Liver (tissue), 9 donors: Measurements from ENCODE around the gene PRND. TPM values are rescaled to one million over a fixed set of nuclear protein-coding genes. Genes with fewer than 3 reads are reported as not detected.
A peak's percentile ranks its signal among the peaks of the same experiment; 100 is the strongest.

Experiments used
- DNase-seq: peaks from one replicate; pipeline ENCODE4 v3.0.0-alpha.2; 2017; ENCODE audit warnings: low spot score
- H3K27ac ChIP-seq, 2 donors: one replicate each; pipeline ENCODE4 v1.7.0; 2013; ENCODE audit warnings: inconsistent platforms in 2 of 2, low read length in 2 of 2, control low read depth in 1 of 2, low read depth in 1 of 2, mild to moderate bottlenecking in 1 of 2
- H3K27me3 ChIP-seq, 4 donors: one replicate each; pipeline versions ENCODE4 v1.6.1 to v1.7.0; 2013; ENCODE audit warnings: low read length in 3 of 4, inconsistent platforms in 1 of 4, mild to moderate bottlenecking in 1 of 4, moderate library complexity in 1 of 4; ENCODE audit not compliant: control insufficient read depth in 4 of 4, insufficient read depth in 4 of 4
- H3K36me3 ChIP-seq, 4 donors: one replicate each; pipeline versions ENCODE4 v1.6.1 to v1.7.0; 2013; ENCODE audit warnings: low read length in 3 of 4, mild to moderate bottlenecking in 3 of 4, low read depth in 1 of 4, moderate library complexity in 1 of 4; ENCODE audit not compliant: control insufficient read depth in 4 of 4, insufficient read depth in 3 of 4
- H3K4me1 ChIP-seq, 4 donors: one replicate each; pipeline versions ENCODE4 v1.6.1 to v1.7.0; 2013; ENCODE audit warnings: low read length in 3 of 4, mild to moderate bottlenecking in 3 of 4, moderate library complexity in 1 of 4; ENCODE audit not compliant: control insufficient read depth in 4 of 4, insufficient read depth in 4 of 4
- H3K4me3 ChIP-seq, 3 donors: one replicate each; pipeline versions ENCODE4 v1.6.1 to v1.7.0; 2013; ENCODE audit warnings: low read length in 3 of 3, control low read depth in 1 of 3, low read depth in 1 of 3, mild to moderate bottlenecking in 1 of 3
- H3K9ac ChIP-seq, 2 donors: one replicate each; pipeline ENCODE4 v1.7.0; 2013; ENCODE audit warnings: low read length in 2 of 2, mild to moderate bottlenecking in 2 of 2, moderate library complexity in 2 of 2, control low read depth in 1 of 2, low read depth in 1 of 2
- H3K9me3 ChIP-seq, 4 donors: one replicate each; pipeline versions ENCODE4 v1.6.1 to v1.7.0; 2013; ENCODE audit warnings: low read length in 3 of 4; ENCODE audit not compliant: control insufficient read depth in 4 of 4
- ATF3 ChIP-seq: IDR thresholded peaks from 2 replicates; pipeline ENCODE4 v1.6.1; 2016; ENCODE audit warnings: antibody characterized with exemption
- CTCF ChIP-seq: fragments of 150-350 bp; IDR thresholded peaks from 2 replicates; pipeline ENCODE4 v1.5.1; 2017; ENCODE audit warnings: improper control_type of control experiment, low read depth, low read length; ENCODE audit not compliant: missing input control
- EGR1 ChIP-seq, 2 donors: IDR thresholded peaks; 2 replicates each; pipeline ENCODE4 v1.6.1; 2016 to 2018; ENCODE audit warnings: antibody characterized with exemption in 2 of 2, low read depth in 2 of 2
- FOXA1 ChIP-seq: IDR thresholded peaks from 2 replicates; pipeline ENCODE4 v1.6.1; 2016; ENCODE audit warnings: antibody characterized with exemption
- FOXA2 ChIP-seq: IDR thresholded peaks from 2 replicates; pipeline ENCODE4 v1.6.1; 2016; ENCODE audit warnings: antibody characterized with exemption
- GABPA ChIP-seq, 2 donors: IDR thresholded peaks in 1 of 2; conservative IDR thresholded peaks in 1 of 2; 2 replicates each; pipeline ENCODE4 v1.6.1; 2016; ENCODE audit warnings: antibody characterized with exemption in 2 of 2, mild to moderate bottlenecking in 1 of 2, moderate library complexity in 1 of 2
- HNF4A ChIP-seq, 2 donors: conservative IDR thresholded peaks; 2 replicates each; pipeline ENCODE4 v1.6.1; 2016; ENCODE audit warnings: antibody characterized with exemption in 2 of 2, mild to moderate bottlenecking in 2 of 2
- HNF4G ChIP-seq: IDR thresholded peaks from 2 replicates; pipeline ENCODE4 v1.6.1; 2016; ENCODE audit warnings: antibody characterized with exemption
- JUND ChIP-seq, 2 donors: IDR thresholded peaks; 2 replicates each; pipeline ENCODE4 v1.6.1; 2016; ENCODE audit warnings: antibody characterized with exemption in 2 of 2
- MAX ChIP-seq: IDR thresholded peaks from 2 replicates; pipeline ENCODE4 v1.6.1; 2016; ENCODE audit warnings: antibody characterized with exemption
- NR2F2 ChIP-seq: IDR thresholded peaks from 2 replicates; pipeline ENCODE4 v1.6.1; 2016; ENCODE audit warnings: antibody characterized with exemption
- RAD21 ChIP-seq, 2 donors: IDR thresholded peaks; 2 replicates each; pipeline ENCODE4 v1.6.1; 2016; ENCODE audit warnings: antibody characterized with exemption in 2 of 2, mild to moderate bottlenecking in 2 of 2
- REST ChIP-seq: IDR thresholded peaks from 2 replicates; pipeline ENCODE4 v1.6.1; 2016; ENCODE audit warnings: antibody characterized with exemption, mild to moderate bottlenecking
- RXRA ChIP-seq, 2 donors: IDR thresholded peaks; 2 replicates each; pipeline ENCODE4 v1.6.1; 2017 to 2018; ENCODE audit warnings: antibody characterized with exemption in 2 of 2, mild to moderate bottlenecking in 1 of 2
- SP1 ChIP-seq: IDR thresholded peaks from 2 replicates; pipeline ENCODE4 v1.6.1; 2018; ENCODE audit warnings: antibody characterized with exemption, mild to moderate bottlenecking
- TAF1 ChIP-seq: conservative IDR thresholded peaks from 2 replicates; pipeline ENCODE4 v1.6.1; 2016; ENCODE audit warnings: antibody characterized with exemption, mild to moderate bottlenecking
- YY1 ChIP-seq: IDR thresholded peaks from 2 replicates; pipeline ENCODE4 v1.6.1; 2016; ENCODE audit warnings: antibody characterized with exemption, mild to moderate bottlenecking
- ZBTB33 ChIP-seq: IDR thresholded peaks from 2 replicates; pipeline ENCODE4 v1.6.1; 2016; ENCODE audit warnings: antibody characterized with exemption
- WGBS: extraction: QIAGEN DNeasy Blood & Tissue Kit; methylation state at CpG from one replicate; pipeline ENCODE4 v1.1.7; 2013; 5-methylcytosine and 5-hydroxymethylcytosine counted together
- polyA plus RNA-seq, 2 donors: library from polyadenylated mRNA; stranded (reverse) in 1 of 2; unstranded in 1 of 2; fragments of 200-250 nt in 1 of 2; fragments of >200 nt in 1 of 2; fragmentation: Nextera tagmentation in 1 of 2; extraction: Ambion mirVana in 1 of 2; gene quantifications; one replicate each; pipeline versions ENCODE4 v1.2.1 to v1.2.3, GENCODE V29; 2013 to 2015
- total RNA-seq, 2 donors: library from RNA; depleted of rRNA; stranded (reverse); fragments of >200 nt; gene quantifications; one replicate each; pipeline ENCODE4 v1.2.3, GENCODE V29; 2014
- donor health status: healthy.
- donor health status: healthy.
- donor health status: healthy.
- donor health status: healthy.
- donor health status: healthy.

Gene PRND
- total and polyA plus RNA-seq, 4 donors: 0.23 TPM; not detected in 3

GRCh38 chr20:4740774-4741431, 19.2 kb downstream of the PRND start:
- H3K36me3 ChIP-seq: no peaks in the 10 kb centered on the region
- H3K4me1 ChIP-seq: no peaks in the 10 kb centered on the region
- H3K27ac ChIP-seq: no peak overlapping the region
- no peaks in the 10 kb centered on the region for H3K27me3 ChIP-seq
- 33% methylated on average over 10 of the region's 10 CpGs for WGBS
- H3K9ac ChIP-seq: no peak overlapping the region
- TF ChIP-seq RAD21 (IDR thresholded peaks at IDR 0.05) (peak; percentile 52 to 68), CTCF (peak; percentile 63), YY1 (no peak)
- no peak overlapping the region for H3K4me3 ChIP-seq
- DNase-seq: peak; percentile 70
- no peaks in the 10 kb centered on the region for H3K9me3 ChIP-seq

GRCh38 chr20:4748847-4749246, 27.1 kb downstream of the PRND start:
- no peak overlapping the region for H3K4me3 ChIP-seq
- no peak overlapping the region for H3K27ac ChIP-seq
- H3K36me3 ChIP-seq: no peaks in the 10 kb centered on the region
- WGBS: 68% methylated on average over 6 of the region's 6 CpGs
- no peaks in the 10 kb centered on the region for H3K27me3 ChIP-seq
- no peak for DNase-seq
- no peaks in the 10 kb centered on the region for H3K4me1 ChIP-seq
- TF ChIP-seq RXRA (IDR thresholded peaks at IDR 0.05) (no peak), YY1 (no peak), ATF3 (no peak), SP1 (no peak), FOXA1 (no peak), JUND (IDR thresholded peaks at IDR 0.05) (no peak), ZBTB33 (no peak), EGR1 (IDR thresholded peaks at IDR 0.05; ENCODE audit: low read depth in 2 of 2) (no peak), CTCF (no peak), RAD21 (IDR thresholded peaks at IDR 0.05) (no peak), HNF4G (no peak), FOXA2 (no peak), NR2F2 (no peak), REST (no peak), TAF1 (no peak), GABPA (IDR thresholded peaks at IDR 0.05 in 1 of 2, conservative IDR thresholded peaks at IDR 0.05 in 1 of 2) (no peak), HNF4A (conservative IDR thresholded peaks at IDR 0.05) (no peak), MAX (no peak)
- H3K9ac ChIP-seq: no peak overlapping the region
- H3K9me3 ChIP-seq: peaks cover 0 to 6% (median under 1%) of the 10 kb centered on the region in 4 donors
